HT1080 (cell line): ENCODE measurements around the gene CERT1. TPM values are rescaled to one million over a fixed set of nuclear protein-coding genes. Genes with fewer than 3 reads are reported as not detected.

Experiments used
- DNase-seq: peaks from one replicate; pipeline ENCODE4 v3.0.0-alpha.2; 2015; ENCODE audit warnings: low read depth
- total RNA-seq: library from RNA; depleted of rRNA; stranded (reverse); fragments of >200 nt; shearing (Covaris generic); gene quantifications from 2 replicates; pipeline ENCODE4 v1.2.3, GENCODE V29; 2014

Gene CERT1
- total RNA-seq, 1 experiment from 2014 or later, result 8.3 TPM

GRCh38 chr5:75412111-75412990 is 99.1 kb downstream of the CERT1 start:
- peak; percentile 76 for DNase-seq

- DNase-seq, result peak; percentile 60
Observed at GRCh38 chr5:75405296-75405695, 106.1 kb downstream of the CERT1 start.

GRCh38 chr5:75395277-75395676 is 116.2 kb downstream of the CERT1 start:
- no peak for DNase-seq

GRCh38 chr5:75389430-75389829 is 122.0 kb downstream of the CERT1 start:
- DNase-seq, result no peak

- no peak for DNase-seq
Observed at GRCh38 chr5:75387806-75388205, 123.6 kb downstream of the CERT1 start.

- no peak for DNase-seq
Observed at GRCh38 chr5:75384218-75384617, 127.2 kb downstream of the CERT1 start.

- DNase-seq, result no peak
Observed at GRCh38 chr5:75381456-75381855, 130.0 kb downstream of the CERT1 start.

- no peak for DNase-seq
Observed at GRCh38 chr5:75380099-75380498, 131.3 kb downstream of the CERT1 start.

- no peak for DNase-seq
Observed at GRCh38 chr5:75375414-75375813, 136.0 kb downstream of the CERT1 start.

- DNase-seq, result no peak
Observed at GRCh38 chr5:75374394-75374814, 137.0 kb downstream of the CERT1 start.

GRCh38 chr5:75373862-75374261 is 137.6 kb downstream of the CERT1 start:
- no peak for DNase-seq

- DNase-seq, result peak; percentile 85
Observed at GRCh38 chr5:75368391-75368790, 143.0 kb downstream of the CERT1 start.

GRCh38 chr5:75367401-75367800 is 144.0 kb downstream of the CERT1 start:
- no peak for DNase-seq

- DNase-seq, result no peak
Observed at GRCh38 chr5:75366787-75367186, 144.6 kb downstream of the CERT1 start.

- DNase-seq, result no peak
Observed at GRCh38 chr5:75365740-75366139, 145.7 kb downstream of the CERT1 start.

- no peak for DNase-seq
Observed at GRCh38 chr5:75364571-75365280, 146.7 kb downstream of the CERT1 start.

- no peak for DNase-seq
Observed at GRCh38 chr5:75363726-75364495, 147.5 kb downstream of the CERT1 start.

- DNase-seq, result no peak
Observed at GRCh38 chr5:75363111-75363510, 148.3 kb downstream of the CERT1 start.

- DNase-seq, result no peak
Observed at GRCh38 chr5:75362474-75362975, 148.9 kb downstream of the CERT1 start.

- no peak for DNase-seq
Observed at GRCh38 chr5:75361310-75361709, 150.1 kb downstream of the CERT1 start.

- DNase-seq, result no peak
Observed at GRCh38 chr5:75358117-75358516, 153.3 kb downstream of the CERT1 start.

- no peak for DNase-seq
Observed at GRCh38 chr5:75356719-75357118, 154.7 kb downstream of the CERT1 start.
